Activated CD4-positive, alpha-beta T cell treated with anti-CD3 and anti-CD28 coated beads, Interleukin-2, amount 50 U/mL, for 1 hour (primary cell): ENCODE data around the gene LEPROT.

ENCODE experiments used
- DNase-seq: peaks from one replicate; pipeline ENCODE4 v3.0.0-alpha.2; 2020

Gene LEPROT

DNA sequence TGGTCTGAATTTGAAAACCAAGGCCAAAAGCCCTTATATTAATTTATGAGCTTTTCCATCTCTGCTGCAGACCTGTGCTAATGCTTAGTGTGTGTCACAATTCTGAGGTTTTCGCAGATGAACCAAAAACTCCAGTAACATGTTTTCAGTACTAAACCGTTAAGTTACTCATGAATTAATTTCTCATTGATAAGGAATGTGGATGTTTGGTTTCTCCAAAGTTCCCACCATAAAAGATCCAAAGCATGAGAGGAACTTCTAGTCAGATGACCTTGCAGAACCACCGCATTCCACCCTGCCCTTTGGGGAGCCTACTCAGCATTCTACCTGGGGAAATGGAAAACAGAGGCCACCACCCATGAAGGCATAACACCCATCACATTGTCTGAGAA is 7.5 kb upstream of the LEPROT start:
- DNase-seq = no peak

DNA sequence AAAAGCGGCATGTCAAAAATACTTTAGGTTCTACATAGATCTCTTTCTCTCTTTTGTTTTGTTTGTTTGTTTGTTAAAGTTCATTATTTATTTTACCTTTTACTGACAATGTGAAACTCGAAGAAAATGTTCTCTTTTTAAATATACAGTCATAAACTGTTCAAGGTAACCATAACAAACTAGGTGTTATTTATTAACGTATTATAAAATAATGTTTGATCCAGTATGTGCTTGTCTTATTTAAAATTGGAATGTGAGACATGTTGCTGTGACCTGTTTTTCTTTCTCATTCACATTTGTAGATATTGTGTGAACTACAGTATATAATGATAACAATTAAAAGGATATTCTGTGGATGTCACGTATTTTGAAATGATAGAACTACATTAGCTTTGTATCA is 5.9 kb upstream of the LEPROT start:
- no peak for DNase-seq

DNA sequence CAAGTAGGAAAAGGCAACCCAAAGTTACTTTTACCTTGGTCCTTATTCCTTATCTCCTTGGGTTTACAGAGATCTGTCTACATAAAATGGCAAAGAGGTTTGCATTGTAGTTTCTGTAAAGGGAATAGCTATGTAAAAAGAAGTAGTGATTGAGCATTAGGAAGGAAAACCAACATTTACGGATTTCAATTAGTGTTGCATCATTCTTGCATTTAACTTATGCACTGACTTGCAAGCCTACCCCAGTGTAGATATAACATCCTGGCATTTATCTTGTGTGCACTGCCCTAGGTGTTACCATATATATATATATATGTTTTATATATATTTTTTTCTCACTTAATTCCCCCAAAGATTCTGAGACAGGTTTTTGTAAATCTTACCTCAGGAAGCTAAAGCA is 3.7 kb upstream of the LEPROT start:
- no peak for DNase-seq

DNA sequence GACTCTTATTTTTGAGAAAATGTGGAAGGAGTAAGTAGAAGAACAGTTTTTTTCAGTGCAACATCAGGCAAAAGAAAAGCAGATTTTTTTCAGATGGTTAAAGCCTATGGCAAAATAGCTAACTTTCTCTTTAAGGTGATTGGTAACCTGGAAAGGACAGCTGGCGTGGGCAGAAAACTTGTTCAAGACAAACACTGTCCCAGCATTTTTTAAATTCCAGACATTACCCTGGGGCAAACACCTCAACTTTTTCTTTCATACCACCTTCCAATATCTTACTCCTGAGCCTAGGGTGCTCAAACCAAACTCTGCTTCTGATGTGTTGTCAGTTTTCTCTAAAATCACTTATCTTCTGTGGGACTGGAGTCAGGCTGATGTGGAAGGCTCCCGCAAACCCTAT is 2.7 kb upstream of the LEPROT start:
- DNase-seq = no peak

DNA sequence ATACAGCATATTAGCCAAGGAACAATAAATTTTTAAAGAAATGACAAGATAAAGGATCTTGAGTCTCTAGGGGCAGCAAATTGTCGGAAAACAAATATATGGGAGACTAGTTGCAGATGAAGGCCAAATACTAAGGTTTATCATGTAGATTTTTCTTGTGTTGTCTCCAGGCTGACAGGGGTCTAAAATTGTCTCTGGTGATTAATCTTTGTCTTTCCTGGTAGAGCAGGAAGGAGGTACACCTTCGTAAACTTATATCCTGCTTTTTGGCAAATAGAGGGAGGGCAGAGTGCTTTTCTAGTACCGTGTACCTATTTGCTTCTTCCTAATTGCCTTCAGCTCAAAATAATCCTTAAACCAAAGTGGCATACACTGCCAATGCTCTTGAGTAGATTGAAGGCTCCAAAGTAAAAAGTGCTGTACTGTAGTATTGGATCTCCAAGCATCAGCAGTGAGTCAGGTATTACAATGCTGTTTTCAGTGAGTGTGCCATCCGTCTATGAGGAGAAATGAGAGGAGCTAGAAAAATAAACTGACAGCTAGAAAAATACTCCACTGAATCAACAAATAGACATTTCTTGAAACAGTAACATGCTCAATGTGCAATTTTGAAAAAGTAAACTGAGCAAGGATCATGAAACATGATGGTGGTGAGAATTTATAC is 1.8 kb upstream of the LEPROT start:
- no peak for DNase-seq

DNA sequence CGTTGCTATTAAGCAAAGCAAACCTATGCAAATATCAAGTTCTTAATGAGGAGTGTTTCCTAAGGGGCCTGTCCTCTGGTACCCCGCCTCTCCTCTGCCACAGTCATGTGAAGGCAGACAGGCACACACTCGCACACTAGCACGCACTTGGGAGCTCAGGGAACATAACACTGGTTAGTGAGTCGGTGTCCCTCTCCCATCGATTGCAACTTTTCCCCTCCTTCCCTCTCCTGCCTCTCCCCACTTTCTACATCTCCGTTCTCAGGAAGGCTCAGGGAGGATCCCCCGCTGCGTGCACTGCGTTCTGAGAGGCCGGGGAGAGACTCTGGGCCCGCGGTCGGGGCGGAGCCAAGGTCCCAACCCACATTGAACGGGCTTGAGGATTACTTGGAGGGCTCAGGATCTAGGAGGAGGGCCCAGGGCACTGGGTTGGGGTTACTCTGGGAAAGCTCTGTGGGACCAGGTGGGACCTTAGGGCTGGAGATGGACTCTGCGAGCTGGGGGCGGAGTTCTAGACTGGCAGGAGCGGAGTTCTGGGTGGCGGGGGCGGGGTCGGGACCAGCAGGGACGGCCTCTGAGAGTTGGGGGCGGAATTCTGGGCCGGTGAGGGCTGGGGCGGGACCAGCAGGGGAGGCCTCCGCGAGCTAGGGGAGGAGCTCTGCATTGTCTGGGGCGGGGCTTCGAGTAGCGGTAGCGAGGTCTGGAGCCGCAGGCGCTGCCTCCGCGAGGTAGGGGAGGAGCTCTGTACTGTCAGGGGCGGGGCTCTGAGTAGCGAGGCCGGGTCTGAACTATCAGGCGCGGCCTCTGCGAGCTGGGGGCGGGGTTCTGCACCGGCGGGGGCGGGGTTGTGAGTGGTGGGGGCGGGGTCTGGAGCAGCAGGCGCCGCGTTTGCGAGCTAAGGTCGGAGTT is 533 bp upstream of the LEPROT start:
- peak; percentile 99 for DNase-seq

DNA sequence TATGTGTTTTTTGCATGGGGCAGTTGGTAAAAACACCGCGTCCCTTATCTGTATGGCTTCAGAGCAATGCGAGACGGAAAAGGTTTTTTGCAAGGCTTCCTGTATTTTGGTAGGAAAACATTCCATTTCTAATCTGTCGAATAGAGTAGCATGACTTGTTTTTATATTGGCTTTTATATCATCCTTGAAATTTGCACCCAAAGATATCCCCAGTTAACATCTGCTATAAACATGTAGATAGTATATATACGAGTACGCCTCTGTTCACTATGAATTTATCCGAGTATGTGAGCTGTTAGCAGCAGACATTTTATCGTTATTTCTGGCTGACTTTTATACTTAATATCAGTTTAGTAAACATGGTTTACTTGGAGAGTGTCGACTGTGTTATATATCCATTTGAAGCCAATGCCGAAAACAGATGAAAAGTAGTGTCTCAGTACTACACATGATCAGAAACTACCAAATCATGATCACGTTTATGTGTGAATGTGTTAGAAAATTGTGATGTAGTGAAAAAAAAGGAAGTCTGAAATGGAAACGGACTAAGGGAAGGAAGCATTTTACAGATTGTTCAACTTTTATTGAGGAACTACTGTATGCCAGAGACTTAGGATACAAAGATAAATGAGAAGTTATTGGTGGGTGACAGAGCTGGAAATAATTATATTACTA is 1.0 kb downstream of the LEPROT start:
- no peak for DNase-seq

DNA sequence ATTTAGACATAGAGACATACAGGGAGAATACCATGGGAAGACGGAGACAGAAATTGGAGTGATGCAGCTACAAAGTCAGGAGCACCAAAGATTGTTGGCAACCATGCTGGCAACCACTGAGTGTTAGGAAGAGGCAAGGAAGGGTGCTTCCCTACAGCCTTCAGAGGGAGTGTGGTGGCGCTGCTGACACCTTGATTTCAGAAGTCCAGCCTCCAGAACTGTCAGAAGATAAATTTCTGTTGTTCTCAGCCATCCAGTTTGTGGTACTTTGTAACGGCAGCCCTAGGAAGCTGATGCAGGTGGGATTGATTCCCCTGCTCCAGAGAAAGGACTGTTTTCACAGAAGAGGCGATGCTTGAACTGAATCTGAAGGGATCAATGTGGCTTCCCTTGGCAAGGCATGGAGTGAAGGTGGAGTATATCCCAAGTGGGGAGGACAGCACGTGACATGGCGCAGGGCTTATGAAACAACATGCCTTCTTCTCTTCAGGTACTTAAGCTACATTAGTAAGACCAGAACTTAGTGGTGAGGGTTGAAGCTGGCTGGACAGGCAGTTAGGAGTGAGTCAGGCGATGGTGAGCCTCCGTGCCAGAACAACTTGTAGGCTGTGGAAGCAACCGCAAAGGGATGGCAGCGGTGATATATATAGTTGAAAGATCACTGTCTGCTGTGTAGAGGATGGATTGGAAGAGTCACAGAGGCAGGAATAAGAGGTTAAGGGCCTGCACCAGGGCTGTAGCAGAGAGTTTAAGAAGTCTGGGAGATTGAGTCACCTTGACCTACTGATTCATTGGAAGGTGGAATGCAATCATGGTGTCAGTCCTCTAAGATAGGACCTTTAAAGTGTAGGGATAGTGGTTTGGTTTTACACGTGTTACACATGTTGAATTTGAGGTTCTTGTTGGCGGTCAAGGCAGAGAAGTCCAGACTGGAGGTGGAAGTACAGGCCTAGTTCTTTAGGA is 2.1 kb downstream of the LEPROT start:
- no peak for DNase-seq

DNA sequence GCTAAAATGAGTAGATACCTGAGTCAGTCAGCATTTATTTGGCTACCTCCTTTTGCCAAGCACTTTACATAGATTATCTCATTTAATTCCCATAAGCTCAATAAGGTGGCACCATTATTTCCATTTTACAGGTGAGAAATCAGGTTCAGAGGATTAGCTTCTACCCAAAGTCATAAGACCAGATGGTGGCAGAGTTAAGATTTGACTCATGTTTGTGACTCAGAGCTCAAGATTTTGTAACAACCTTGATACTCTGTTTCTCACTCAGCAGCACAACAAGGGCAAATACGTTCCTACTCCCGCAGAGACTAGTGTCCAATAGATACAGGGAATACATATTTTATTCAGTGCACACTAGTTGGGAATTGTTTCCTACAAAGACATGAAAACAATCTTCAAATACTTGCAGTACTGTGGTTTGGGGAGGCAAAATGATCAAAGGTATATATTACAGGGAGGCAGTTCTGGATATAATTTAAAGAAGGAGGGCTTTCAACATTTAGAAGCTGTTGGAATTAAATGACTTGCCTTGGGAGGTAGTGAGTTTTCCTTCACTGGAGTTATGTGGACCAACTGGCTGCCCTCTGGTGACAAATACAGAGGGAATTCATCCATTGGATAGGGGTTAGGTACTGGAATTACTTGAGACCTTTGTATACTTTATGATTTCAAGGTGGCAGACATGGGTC is 3.6 kb downstream of the LEPROT start:
- DNase-seq = no peak

DNA sequence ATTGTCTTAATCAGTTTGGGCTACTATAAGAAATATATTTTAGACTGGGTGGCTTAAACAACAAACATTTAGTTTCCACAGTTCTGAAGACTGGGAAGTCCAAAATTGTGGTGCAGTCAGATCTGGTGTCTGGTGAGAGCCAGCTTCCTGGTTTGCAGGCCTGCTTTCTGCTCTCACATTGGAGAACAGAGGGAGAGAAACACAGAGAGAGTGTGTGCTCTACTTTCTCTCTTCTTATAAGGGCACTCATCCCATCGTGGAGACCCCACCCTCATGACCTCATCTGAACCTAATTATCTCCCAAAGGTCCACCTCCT is 4.1 kb downstream of the LEPROT start:
- DNase-seq = no peak

DNA sequence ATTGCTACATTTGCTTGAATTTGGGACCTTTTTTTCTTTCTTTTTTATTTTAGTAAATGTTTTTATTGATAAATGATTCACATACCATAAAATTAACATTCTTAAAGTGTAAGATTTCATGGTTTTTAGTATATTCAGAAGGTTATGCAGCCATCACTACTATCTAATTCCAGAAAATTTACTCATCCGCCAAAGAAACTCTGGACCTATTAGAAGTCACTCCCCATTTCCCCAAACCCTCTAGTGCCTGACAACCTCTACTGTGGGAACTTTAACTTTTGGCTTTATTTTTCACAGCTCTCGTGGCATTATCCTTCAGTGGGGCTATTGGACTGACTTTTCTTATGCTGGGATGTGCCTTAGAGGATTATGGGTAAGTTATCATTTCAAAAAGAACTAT is 4.5 kb downstream of the LEPROT start:
- no peak for DNase-seq

DNA sequence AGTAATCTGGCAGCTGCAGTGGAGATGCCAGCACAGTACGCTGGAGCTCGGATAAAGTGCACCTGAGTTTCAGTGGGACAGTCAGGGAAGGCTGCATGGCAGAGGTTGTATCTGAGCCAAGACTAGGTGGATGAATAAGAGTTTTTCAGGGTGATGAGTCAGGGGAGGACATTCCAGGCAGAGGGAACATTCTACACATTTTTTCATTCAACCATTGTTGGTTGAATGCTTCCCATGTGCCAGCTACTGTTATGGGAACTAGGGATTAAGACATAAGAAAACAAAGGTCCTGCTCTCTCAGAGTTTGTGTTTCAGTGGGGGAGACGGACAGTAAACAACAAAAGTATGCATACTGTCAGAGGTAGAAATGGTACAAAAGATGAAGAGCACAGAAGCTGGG is 5.2 kb downstream of the LEPROT start:
- DNase-seq = no peak

DNA sequence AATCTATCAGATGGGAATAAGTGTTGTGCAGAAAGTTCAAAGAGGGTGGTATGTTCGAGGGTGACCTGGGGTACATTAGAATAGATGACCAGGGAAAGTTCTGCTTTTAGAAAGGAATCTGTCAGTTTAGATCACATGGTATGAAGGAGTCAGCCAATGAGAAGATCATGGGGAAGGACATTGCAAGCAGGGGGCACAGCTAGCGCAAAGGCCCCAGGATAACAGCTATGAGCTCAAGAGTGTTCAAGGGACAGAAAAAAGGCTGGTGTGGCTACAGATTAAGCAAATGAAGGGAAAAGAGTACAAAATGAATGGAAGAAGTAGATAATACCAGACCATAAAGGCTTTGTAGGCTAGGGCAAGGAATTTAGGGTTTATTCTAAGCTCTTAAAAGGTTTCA is 8.6 kb downstream of the LEPROT start:
- no peak for DNase-seq

DNA sequence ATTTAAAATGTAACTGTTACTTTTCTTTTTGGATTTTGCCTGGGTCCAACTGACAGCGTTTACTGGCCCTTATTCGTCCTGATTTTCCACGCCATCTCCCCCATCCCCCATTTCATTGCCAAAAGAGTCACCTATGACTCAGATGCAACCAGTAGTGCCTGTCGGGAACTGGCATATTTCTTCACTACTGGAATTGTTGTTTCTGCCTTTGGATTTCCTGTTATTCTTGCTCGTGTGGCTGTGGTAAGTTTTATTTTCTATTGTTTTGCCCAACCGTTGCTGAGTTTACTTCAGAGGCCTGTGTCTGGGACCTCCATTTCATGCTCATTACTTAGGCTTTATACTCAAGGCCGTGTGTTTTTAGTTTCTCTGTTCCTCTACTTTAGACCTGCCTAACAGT is 9.3 kb downstream of the LEPROT start:
- DNase-seq = no peak

DNA sequence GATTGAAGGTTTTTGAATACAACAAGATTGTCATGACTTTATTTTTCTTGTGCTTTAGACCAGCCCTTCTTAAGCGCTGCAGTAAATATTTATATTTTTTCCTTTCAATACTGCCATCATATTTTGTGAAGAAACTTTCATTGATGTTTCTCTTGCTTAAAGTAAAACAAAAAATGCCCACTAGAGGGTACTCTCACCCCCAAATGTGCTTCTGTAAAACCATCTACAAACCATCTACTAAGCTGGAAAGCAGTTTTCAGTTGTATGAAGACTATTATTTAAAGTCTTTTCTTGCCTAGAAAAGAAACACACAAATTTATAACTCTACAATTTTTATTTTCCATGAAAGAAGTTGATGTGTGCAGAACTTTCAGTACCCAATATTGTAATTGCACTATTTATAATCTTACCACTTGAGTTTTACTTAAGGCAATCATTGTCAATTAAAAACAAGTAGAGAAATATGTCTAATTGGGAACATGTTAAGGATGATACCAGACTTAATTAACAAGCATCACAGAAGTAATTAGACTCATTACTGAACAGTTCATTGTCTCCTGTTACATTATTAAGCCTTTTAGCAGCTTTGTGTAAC is 10.7 kb downstream of the LEPROT start:
- no peak for DNase-seq

DNA sequence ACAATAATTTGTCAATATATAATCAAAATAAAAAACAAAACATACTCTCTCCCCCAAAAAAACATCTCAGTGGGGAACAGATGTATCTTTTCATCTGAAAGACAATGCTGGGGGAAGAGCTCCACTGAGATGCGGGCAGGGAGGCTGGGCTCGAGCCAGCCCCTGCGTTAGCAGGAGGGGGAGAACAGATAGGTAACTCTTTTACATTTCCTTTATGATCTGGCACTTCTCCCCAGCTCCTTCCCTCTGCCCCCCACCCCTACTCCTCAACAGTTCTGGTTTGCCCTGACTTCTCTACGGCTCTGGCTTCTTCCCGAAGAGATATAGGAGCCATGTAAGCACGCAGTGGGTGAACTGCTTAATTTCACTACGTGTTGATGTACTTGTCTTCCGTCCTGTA is 12.4 kb downstream of the LEPROT start:
- no peak for DNase-seq

DNA sequence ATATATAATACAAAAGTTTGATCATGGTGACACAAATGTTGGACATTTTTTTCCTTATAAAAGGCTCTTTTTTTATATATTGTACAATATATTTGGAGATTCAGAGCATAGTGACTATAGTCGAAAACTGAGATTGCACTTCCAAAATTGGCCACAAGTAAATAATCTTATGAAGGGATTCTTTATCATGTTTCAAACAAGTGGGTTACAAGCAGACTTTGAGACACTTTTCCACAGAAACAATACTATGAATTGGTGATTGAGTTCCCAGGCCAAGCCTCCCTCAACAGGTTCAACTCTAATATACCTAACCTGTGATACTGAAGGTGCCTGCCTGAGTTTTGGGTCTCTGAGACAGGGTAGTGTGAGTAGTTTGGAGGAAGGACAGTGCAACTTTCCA is 13.8 kb downstream of the LEPROT start:
- no peak for DNase-seq

DNA sequence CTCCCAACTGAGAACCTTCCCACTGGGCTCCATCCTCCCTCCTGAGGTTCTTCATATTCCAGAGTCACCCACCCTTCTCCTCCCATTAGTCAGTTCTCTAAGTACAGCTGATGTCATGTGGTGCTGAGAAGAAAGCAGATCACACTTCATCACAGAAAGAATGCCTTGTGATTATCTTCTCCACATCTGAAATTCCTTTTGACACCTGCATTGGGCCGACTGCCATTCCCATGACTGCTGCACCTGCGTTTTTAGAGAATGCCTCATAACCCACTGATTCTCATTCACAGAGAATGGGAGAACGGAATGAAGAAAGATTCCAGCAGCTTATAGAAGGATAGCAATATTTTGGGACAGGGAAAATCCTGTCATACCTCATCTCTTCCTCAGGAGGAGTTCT is 14.3 kb downstream of the LEPROT start:
- no peak for DNase-seq

DNA sequence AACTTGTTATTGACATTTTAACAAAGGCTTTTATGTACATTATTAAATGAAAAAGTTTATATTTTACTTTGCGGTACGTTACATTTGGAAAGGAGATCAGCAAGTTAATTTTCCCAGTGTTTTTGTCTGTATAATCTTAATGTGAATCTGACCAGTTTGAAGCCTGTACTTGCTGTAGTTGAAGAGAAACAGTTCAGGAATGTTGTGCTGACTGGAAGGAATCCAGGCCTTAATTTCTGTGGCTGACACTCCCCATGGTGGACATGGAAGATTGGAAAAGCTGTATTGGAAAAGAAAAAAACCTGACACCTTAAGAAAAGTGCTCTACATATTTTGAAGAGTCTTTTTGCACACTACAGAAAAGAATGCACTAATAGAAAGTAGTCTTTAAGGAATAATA is 15.5 kb downstream of the LEPROT start:
- DNase-seq = no peak

DNA sequence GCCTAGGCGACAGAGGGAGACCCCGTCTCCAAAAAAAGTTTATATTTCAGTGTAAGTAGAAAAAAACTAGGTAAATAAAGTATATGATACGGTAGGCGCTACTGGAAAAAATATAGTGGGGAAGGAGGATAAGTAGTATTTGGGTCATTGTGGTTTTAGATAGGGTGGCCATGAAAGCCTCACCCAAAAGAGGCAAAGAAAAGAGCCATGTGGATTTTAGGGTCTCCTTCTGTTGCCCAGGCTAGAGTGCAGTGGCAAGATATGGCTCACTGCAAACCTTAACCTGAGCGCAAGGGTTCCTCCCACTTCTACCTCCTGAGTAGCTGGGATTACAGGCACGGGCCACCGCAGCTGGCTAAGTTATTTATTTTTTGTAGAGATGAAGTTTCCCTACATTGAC is 17.1 kb downstream of the LEPROT start:
- DNase-seq = no peak

DNA sequence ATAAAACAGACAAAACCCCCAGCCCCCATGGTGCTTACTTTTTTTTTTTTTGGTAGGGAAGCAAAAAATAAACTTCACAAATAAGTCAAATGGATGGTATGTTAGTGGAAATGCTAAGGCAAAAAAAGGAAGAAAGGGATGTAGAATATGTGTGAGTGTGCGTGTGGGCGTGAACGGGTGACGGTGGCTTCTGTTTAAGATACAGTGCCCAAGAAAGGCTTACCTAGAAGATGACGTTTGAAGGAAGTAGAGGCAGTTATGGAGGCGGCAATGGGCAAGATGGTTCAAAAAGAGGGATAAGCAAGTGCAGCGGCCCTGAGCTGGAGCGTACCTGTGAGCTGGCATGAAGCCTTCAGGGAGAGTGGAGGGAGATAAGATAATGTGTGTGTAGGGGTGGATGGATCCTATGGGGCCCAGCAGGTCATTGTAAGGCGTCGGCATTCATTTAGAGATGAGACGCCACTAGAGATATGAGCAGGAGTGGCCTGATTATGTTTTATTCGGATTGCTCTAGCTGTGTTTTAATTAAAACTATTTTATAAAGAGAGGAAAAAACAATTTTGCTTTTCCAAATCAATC is 19.9 kb downstream of the LEPROT start:
- DNase-seq = no peak

DNA sequence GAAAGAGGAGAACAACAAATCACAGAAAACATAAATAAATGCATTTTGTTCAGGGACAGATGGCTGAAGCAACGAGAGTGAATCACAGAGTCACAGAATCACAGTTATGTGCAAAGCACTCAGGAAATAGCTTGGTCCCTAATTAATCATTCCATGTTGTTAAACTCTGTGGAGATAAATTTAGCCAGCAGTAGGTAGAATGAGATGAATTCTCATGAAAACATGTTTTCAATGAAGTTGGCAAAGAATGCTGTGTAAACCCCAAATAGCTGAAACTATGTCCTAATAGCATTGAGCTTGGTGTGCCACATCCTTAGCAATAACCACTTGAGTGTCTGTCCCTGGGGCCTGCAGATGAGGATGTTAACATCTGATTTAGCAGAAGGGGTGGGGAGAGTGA is 20.4 kb downstream of the LEPROT start:
- DNase-seq = no peak
